ENCODE results near the gene COPRS. TPM values are rescaled to one million over a fixed set of nuclear protein-coding genes. Genes with fewer than 3 reads are reported as not detected.

COPRS gene
- total and polyA plus RNA-seq, 4 donors = 56.9 to 122 (median 85.1) TPM

GRCh38 chr17:31880311-31880710 lies 21.3 kb upstream of the COPRS start:
- peak overlapping the region in 1 of 2 donors; percentile 36 for H3K27ac ChIP-seq (ENCODE audit: low read depth in 1 of 2, low read length in 2 of 2)
- no peaks in the 10 kb centered on the region for H3K4me1 ChIP-seq (ENCODE audit: control insufficient read depth in 1 of 2, insufficient read depth in 2 of 2, low read length in 2 of 2)
- ATAC-seq (ENCODE audit: low FRiP score) (no peak), DNase-seq (no peak)
- intact Hi-C loops (cut with DNase I) = no loop called here
- H3K27me3 ChIP-seq (ENCODE audit: control insufficient read depth in 1 of 2, insufficient read depth in 2 of 2, low read length in 1 of 2) = no peaks in the 10 kb centered on the region
- WGBS, 2 donors = 94 to 99% methylated on average over 8 of the region's 8 CpGs
- no peaks in the 10 kb centered on the region for H3K9me3 ChIP-seq (ENCODE audit: control insufficient read depth, low read length)
- H3K4me3 ChIP-seq (ENCODE audit: low read length in 2 of 2) = no peak overlapping the region
- H3K36me3 ChIP-seq (ENCODE audit: control insufficient read depth in 1 of 2, insufficient read depth in 2 of 2, low read length in 1 of 2) = peaks cover 0 to 6% of the 10 kb centered on the region in 2 donors

GRCh38 chr17:31878703-31879073 lies 19.6 kb upstream of the COPRS start:
- Histone ChIP-seq H3K4me1 (ENCODE audit: control insufficient read depth in 1 of 2, insufficient read depth in 2 of 2, low read length in 2 of 2) (no peaks in the 10 kb centered on the region), H3K27ac (ENCODE audit: low read depth in 1 of 2, low read length in 2 of 2) (peak overlapping the region; percentile 80 to 96), H3K9me3 (ENCODE audit: control insufficient read depth, low read length) (no peaks in the 10 kb centered on the region), H3K36me3 (ENCODE audit: control insufficient read depth in 1 of 2, insufficient read depth in 2 of 2, low read length in 1 of 2) (peaks cover 0 to 4% of the 10 kb centered on the region in 2 donors), H3K4me3 (ENCODE audit: low read length in 2 of 2) (no peak overlapping the region), H3K27me3 (ENCODE audit: control insufficient read depth in 1 of 2, insufficient read depth in 2 of 2, low read length in 1 of 2) (no peaks in the 10 kb centered on the region)
- ATAC-seq (ENCODE audit: low FRiP score) (no peak), DNase-seq (no peak)
- intact Hi-C loops (cut with DNase I) = no loop called here

DNA sequence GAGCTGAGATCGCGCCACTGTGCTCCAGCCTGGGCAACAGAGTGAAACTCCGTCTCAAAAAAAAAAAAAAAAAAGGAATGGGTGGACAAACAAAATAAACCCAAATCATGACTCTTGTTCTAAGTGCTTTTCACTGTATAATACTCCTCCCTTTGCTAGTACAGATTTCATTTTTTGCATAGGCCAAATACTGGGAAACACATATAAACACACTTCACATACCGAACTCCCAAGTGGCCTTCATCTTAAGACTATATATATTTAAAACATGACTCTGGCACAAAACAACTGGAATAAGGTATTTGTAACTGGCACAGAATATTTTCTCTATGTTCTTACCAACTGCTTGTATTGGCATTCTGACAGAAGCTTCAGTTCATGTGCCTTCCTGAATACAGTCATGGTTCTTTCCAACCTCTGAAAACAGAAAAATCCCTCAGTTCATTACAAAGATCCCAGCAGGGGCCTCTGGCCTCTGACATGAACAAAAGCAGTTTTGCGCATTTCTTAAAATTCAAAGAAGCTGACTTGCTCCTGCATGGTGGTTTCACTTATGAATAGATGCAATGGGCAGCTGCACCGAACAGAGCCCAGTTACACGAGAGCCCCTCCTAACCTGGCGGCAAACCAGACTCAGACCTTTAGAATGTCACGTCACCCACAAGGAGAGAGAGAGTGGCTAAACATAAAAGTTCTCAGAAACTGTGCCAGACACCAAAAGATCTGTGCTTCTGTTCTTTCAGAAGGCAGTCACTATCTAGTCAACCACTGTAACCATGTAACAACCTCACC lies 19.1 kb upstream of the COPRS start:
- H3K27me3 ChIP-seq (ENCODE audit: control insufficient read depth in 1 of 2, insufficient read depth in 2 of 2, low read length in 1 of 2) = no peaks in the 10 kb centered on the region
- no peaks in the 10 kb centered on the region for H3K4me1 ChIP-seq (ENCODE audit: control insufficient read depth in 1 of 2, insufficient read depth in 2 of 2, low read length in 2 of 2)
- intact Hi-C loops (cut with DNase I) = no loop called here
- ATAC-seq (ENCODE audit: low FRiP score) (peak; percentile 66), DNase-seq (peak in 1 of 2 donors; percentile 52)
- 9 to 11% methylated on average over 9 of the region's 9 CpGs for WGBS, 2 donors
- peak overlapping the region; percentile 80 to 96 for H3K27ac ChIP-seq (ENCODE audit: low read depth in 1 of 2, low read length in 2 of 2)
- peaks cover 4 to 5% of the 10 kb centered on the region in 2 donors for H3K36me3 ChIP-seq (ENCODE audit: control insufficient read depth in 1 of 2, insufficient read depth in 2 of 2, low read length in 1 of 2)
- no peaks in the 10 kb centered on the region for H3K9me3 ChIP-seq (ENCODE audit: control insufficient read depth, low read length)
- peak overlapping the region in 1 of 2 donors; percentile 8 for H3K4me3 ChIP-seq (ENCODE audit: low read length in 2 of 2)

GRCh38 chr17:31877341-31877740 lies 18.3 kb upstream of the COPRS start:
- H3K9me3 ChIP-seq (ENCODE audit: control insufficient read depth, low read length) = no peaks in the 10 kb centered on the region
- DNase-seq (peak in 1 of 2 donors; percentile 56), ATAC-seq (ENCODE audit: low FRiP score) (peak; percentile 65)
- no peaks in the 10 kb centered on the region for H3K27me3 ChIP-seq (ENCODE audit: control insufficient read depth in 1 of 2, insufficient read depth in 2 of 2, low read length in 1 of 2)
- intact Hi-C loops (cut with DNase I) = no loop called here
- WGBS, 2 donors = 5 to 11% methylated on average over 6 of the region's 6 CpGs
- H3K36me3 ChIP-seq (ENCODE audit: control insufficient read depth in 1 of 2, insufficient read depth in 2 of 2, low read length in 1 of 2) = peaks cover 5 to 6% of the 10 kb centered on the region in 2 donors
- peak overlapping the region in 1 of 2 donors; percentile 80 for H3K27ac ChIP-seq (ENCODE audit: low read depth in 1 of 2, low read length in 2 of 2)
- H3K4me1 ChIP-seq (ENCODE audit: control insufficient read depth in 1 of 2, insufficient read depth in 2 of 2, low read length in 2 of 2) = no peaks in the 10 kb centered on the region
- H3K4me3 ChIP-seq (ENCODE audit: low read length in 2 of 2) = no peak overlapping the region

DNA sequence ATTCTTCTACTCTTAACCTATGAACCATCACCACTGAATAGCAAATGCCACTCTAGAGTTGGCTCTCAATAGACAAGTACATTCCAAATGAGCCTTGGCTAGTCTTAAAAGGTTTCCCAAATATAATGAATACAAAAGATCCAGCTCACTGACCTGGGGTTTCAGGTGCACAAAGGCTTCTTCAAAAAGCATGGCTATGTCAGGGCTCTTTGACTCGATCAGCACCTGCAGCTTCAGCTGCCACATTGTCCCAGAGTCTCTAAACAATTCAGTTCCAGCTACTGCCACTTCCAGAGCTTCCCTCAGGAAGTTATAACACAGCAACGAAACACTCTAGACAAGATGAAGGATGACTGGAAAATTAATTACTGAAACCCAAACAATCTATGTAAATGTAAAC lies 16.0 kb upstream of the COPRS start:
- intact Hi-C loops (cut with DNase I) = no loop called here
- Histone ChIP-seq H3K4me1 (ENCODE audit: control insufficient read depth in 1 of 2, insufficient read depth in 2 of 2, low read length in 2 of 2) (no peaks in the 10 kb centered on the region), H3K9me3 (ENCODE audit: control insufficient read depth, low read length) (no peaks in the 10 kb centered on the region), H3K4me3 (ENCODE audit: low read length in 2 of 2) (no peak overlapping the region), H3K27me3 (ENCODE audit: control insufficient read depth in 1 of 2, insufficient read depth in 2 of 2, low read length in 1 of 2) (no peaks in the 10 kb centered on the region), H3K27ac (ENCODE audit: low read depth in 1 of 2, low read length in 2 of 2) (no peak overlapping the region), H3K36me3 (ENCODE audit: control insufficient read depth in 1 of 2, insufficient read depth in 2 of 2, low read length in 1 of 2) (peaks cover 5% of the 10 kb centered on the region in 2 donors)
- ATAC-seq (ENCODE audit: low FRiP score) (no peak), DNase-seq (no peak)
- 90 to 92% methylated on average over 2 of the region's 2 CpGs for WGBS, 2 donors

- no peak for DNase-seq
- intact Hi-C loops (cut with DNase I) = no loop called here
- no peaks in the 10 kb centered on the region for H3K4me1 ChIP-seq (ENCODE audit: control insufficient read depth in 1 of 2, insufficient read depth in 2 of 2, low read length in 2 of 2)
- no peaks in the 10 kb centered on the region for H3K27me3 ChIP-seq (ENCODE audit: control insufficient read depth in 1 of 2, insufficient read depth in 2 of 2, low read length in 1 of 2)
- H3K9me3 ChIP-seq (ENCODE audit: control insufficient read depth, low read length) = no peaks in the 10 kb centered on the region
- ATAC-seq (ENCODE audit: low FRiP score) = no peak
- H3K4me3 ChIP-seq (ENCODE audit: low read length in 2 of 2) = no peak overlapping the region
- H3K27ac ChIP-seq (ENCODE audit: low read depth in 1 of 2, low read length in 2 of 2) = no peak overlapping the region
- peaks cover 5 to 8% of the 10 kb centered on the region in 2 donors for H3K36me3 ChIP-seq (ENCODE audit: control insufficient read depth in 1 of 2, insufficient read depth in 2 of 2, low read length in 1 of 2)
- WGBS, 2 donors = 87 to 89% methylated on average over 5 of the region's 5 CpGs
Observed at GRCh38 chr17:31869797-31870568, 10.9 kb upstream of the COPRS start.

DNA sequence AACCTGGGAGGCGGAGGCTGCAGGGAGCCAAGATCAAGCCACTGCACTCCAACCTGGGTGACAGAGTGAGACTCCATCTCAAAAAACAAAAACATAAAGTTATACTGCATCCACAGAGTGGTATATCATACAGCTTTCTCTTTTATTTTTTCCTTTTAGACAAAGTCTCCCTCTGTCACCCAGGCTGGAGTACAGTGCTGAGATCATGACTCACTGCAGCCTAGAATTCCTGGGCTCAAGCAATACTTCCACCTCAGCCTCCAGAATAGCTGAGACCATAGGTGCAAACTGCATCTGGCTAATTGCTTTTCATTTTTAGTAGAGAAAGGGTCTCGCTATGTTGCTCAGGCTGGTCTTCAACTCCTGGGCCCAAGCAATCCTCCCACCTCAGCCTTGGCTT lies 10.0 kb upstream of the COPRS start:
- H3K36me3 ChIP-seq (ENCODE audit: control insufficient read depth in 1 of 2, insufficient read depth in 2 of 2, low read length in 1 of 2) = peaks cover 10% of the 10 kb centered on the region in 2 donors
- no peak for DNase-seq
- H3K9me3 ChIP-seq (ENCODE audit: control insufficient read depth, low read length) = no peaks in the 10 kb centered on the region
- no peaks in the 10 kb centered on the region for H3K4me1 ChIP-seq (ENCODE audit: control insufficient read depth in 1 of 2, insufficient read depth in 2 of 2, low read length in 2 of 2)
- intact Hi-C loops (cut with DNase I) = no loop called here
- WGBS, 2 donors = 97 to 98% methylated on average over 2 of the region's 2 CpGs
- no peak overlapping the region for H3K4me3 ChIP-seq (ENCODE audit: low read length in 2 of 2)
- no peak for ATAC-seq (ENCODE audit: low FRiP score)
- no peak overlapping the region for H3K27ac ChIP-seq (ENCODE audit: low read depth in 1 of 2, low read length in 2 of 2)
- no peaks in the 10 kb centered on the region for H3K27me3 ChIP-seq (ENCODE audit: control insufficient read depth in 1 of 2, insufficient read depth in 2 of 2, low read length in 1 of 2)

GRCh38 chr17:31859487-31860008 lies 504 bp upstream of the COPRS start:
- WGBS, 2 donors = 19 to 20% methylated on average over 16 of the region's 16 CpGs
- intact Hi-C loops (cut with DNase I) = loop anchor here in 1 of 2 donors (2.0 kb wide), 1 partner anchor 41 kb away; the partner anchor contains the start of gene UTP6
- Histone ChIP-seq H3K36me3 (ENCODE audit: control insufficient read depth in 1 of 2, insufficient read depth in 2 of 2, low read length in 1 of 2) (peaks cover under 1 to 7% of the 10 kb centered on the region in 2 donors), H3K4me3 (ENCODE audit: low read length in 2 of 2) (no peak overlapping the region), H3K27me3 (ENCODE audit: control insufficient read depth in 1 of 2, insufficient read depth in 2 of 2, low read length in 1 of 2) (no peaks in the 10 kb centered on the region), H3K4me1 (ENCODE audit: control insufficient read depth in 1 of 2, insufficient read depth in 2 of 2, low read length in 2 of 2) (peaks cover 2 to 9% of the 10 kb centered on the region in 2 donors), H3K27ac (ENCODE audit: low read depth in 1 of 2, low read length in 2 of 2) (no peak overlapping the region), H3K9me3 (ENCODE audit: control insufficient read depth, low read length) (no peaks in the 10 kb centered on the region)
- DNase-seq (peak in 1 of 2 donors; percentile 30), ATAC-seq (ENCODE audit: low FRiP score) (no peak)
